ENCODE measurements around the gene CDS2.

Gene CDS2

DNA sequence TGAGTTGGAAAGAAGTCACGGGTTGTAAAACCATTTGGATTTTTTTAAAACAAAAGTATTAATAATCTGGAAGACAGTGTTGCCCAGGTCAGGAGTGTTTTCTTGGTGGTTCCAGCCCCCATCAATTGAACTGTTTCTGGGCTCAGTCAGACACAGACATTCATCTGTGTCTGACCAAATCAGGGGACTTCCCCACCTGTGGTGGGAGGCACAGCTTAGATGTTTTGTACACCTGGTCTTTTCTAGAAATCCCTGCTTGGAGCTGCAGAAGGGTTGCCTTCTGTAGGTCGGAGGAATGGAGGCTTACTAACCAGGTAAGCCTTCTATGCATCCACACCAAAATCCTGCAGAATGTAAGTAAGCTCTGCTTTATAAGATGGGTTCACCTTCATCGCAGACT, 63.6 kb downstream of the CDS2 start:
- TF ChIP-seq, protein P1, sequence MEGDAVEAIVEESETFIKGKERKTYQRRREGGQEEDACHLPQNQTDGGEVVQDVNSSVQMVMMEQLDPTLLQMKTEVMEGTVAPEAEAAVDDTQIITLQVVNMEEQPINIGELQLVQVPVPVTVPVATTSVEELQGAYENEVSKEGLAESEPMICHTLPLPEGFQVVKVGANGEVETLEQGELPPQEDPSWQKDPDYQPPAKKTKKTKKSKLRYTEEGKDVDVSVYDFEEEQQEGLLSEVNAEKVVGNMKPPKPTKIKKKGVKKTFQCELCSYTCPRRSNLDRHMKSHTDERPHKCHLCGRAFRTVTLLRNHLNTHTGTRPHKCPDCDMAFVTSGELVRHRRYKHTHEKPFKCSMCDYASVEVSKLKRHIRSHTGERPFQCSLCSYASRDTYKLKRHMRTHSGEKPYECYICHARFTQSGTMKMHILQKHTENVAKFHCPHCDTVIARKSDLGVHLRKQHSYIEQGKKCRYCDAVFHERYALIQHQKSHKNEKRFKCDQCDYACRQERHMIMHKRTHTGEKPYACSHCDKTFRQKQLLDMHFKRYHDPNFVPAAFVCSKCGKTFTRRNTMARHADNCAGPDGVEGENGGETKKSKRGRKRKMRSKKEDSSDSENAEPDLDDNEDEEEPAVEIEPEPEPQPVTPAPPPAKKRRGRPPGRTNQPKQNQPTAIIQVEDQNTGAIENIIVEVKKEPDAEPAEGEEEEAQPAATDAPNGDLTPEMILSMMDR (IDR thresholded peaks at IDR 0.05; ENCODE audit: extremely low read depth, insufficient read depth, missing control alignments), result no peak
- no peak for DNase-seq (ENCODE audit: low spot score)
- in situ Hi-C loops (cut with MboI; ENCODE audit: low pct_unique_long_range_greater_than_20kb, low sequenced_read_pairs, unreplicated experiment), result no loop called here

DNA sequence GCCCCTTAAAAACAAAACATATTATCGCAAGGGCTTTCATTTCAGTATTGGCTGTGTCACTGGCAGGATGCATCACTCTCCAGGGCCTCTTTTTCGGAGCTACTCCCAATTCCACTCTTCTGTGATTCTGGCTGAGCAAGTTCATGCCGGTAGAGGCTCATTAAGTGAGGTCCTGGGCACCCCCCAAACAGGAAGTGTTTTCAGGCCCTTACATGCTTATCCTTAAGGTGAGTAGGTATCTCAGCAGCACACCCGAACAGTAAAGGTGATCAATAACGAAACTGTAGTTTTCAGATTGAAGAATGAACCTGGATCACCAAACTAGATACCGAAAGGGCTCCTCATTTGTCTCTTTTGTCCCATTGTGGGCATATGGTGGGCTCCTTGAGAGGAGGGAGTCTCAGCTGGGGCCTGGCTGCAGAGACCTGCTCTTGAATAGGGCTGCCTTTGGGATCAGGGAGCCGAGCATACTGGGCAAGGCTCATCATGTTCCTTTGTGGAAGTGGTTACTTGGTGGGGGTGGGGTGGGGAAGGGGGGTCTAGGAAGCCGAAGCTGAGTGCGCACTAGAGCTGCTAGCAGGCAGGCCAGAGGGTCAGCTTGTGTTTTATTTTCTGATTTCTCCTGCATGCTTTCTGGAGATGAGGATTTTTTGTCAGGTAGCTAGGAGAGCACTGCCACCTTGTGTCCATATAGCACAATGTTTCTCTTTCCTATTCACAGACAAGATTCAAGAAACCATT, 65.2 kb downstream of the CDS2 start:
- TF ChIP-seq, protein P1 (IDR thresholded peaks at IDR 0.05; ENCODE audit: extremely low read depth, insufficient read depth, missing control alignments), result peak; percentile 75
- in situ Hi-C loops (cut with MboI; ENCODE audit: low pct_unique_long_range_greater_than_20kb, low sequenced_read_pairs, unreplicated experiment), result no loop called here
- peak; percentile 82 for DNase-seq (ENCODE audit: low spot score)

DNA sequence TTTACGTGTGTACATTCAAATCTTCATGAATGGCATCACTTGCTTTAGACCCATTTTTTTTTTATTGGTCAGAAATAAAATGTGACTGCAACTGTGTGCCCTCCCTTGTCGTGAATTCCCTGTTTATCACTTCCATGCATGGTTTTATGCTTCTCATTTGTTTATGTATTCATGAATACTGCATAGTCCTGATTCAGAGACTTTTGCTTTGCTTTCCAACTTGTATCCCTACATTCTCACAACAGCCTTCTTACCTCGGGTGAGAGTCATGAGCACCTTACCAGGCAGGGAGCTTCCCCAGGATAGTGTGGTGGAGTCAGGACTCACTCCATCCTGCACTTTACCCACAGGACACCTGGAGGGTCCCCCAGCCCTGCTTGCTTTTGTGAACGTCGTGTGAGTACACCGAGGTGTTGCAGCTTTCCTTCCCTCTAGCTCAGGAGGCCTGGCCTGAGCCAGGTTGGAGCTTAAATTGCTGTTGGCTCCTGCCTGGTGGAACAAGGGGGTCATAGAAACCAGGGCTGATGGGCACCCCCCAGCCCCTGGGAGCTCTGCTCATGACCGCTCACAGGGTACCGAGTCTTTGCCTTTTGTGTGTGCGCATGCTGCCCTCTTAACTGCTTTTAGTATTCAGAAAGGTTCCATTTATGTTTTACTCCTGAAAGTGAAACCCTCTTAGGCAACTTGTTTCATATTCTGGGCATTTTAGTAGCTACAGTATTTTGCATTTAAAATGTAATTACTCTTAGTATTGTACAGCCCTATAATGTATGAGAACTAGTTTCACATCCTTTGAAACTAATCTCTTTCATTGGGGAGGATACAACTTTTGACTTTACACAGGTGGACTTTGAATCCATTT, 66.0 kb downstream of the CDS2 start:
- in situ Hi-C loops (cut with MboI; ENCODE audit: low pct_unique_long_range_greater_than_20kb, low sequenced_read_pairs, unreplicated experiment), result no loop called here
- DNase-seq (ENCODE audit: low spot score), result no peak
- TF ChIP-seq, protein P1 (IDR thresholded peaks at IDR 0.05; ENCODE audit: extremely low read depth, insufficient read depth, missing control alignments), result no peak

DNA sequence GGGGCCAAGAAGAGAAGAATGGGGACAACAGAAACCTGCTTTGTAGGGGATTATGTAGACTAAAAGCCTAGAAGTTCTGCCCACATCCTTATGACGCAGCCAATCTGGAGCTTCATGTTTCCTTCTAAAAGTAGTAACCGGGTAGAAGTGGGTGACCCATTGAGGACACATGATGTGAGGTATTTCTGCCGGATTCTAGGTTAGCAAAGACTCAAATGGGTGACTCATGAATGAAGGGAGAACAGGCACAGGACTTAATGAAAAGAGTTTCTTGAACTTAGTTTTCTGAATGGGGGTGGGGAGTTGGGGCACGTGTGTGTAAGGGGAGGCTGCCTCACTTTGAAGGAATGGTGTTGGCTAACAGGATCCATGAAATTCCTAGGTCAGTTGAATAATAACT, 68.8 kb downstream of the CDS2 start:
- no peak for DNase-seq (ENCODE audit: low spot score)
- TF ChIP-seq, protein P1 (IDR thresholded peaks at IDR 0.05; ENCODE audit: extremely low read depth, insufficient read depth, missing control alignments), result no peak
- in situ Hi-C loops (cut with MboI; ENCODE audit: low pct_unique_long_range_greater_than_20kb, low sequenced_read_pairs, unreplicated experiment), result no loop called here

DNA sequence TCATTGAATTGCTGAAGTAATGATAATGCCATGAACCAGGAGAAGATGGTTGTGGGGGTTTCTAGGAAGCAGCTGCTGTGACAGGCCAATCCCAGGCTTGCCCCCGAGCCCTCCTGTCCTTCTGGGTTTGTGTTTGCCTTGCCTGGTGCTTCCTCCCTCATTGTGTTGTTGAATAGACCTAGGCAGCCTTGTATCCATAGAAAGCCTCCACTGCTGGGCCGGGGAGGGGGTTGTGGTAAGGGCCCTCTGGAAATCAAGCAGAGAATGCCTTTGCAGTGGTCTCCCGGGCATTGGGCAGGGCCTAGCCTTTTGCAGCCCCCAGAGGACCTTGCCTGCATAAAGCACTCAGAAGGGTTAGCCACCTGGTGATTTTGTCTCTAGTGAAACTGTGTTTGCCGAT, 69.3 kb downstream of the CDS2 start:
- no peak for DNase-seq (ENCODE audit: low spot score)
- in situ Hi-C loops (cut with MboI; ENCODE audit: low pct_unique_long_range_greater_than_20kb, low sequenced_read_pairs, unreplicated experiment), result no loop called here

DNA sequence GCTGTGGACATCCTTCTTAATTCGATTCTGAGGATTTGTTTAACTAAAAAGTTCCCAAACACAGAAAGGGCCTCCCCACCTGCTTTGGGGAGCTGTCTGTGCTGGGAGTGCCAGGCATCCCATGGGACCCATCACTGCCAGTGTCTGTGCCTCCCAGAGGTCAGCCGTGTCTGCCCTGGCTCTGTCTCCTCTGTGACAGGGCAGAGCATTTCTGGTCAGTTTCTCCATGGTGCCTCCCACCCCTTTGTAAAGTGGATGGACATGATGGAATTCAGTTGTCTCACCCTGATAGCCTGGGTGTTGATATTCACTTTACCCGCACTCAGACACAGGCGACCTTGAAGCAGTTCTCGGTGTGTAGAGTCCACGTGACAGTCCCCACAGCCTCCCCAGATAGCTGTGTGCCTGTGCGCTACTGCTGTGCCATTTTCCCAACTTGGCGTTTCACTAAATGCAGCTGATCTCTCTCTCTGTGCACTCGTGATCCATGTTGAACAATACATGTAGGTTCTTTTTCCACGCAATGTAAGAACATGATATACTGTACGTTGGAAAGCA, 70.5 kb downstream of the CDS2 start:
- TF ChIP-seq, protein P1 (IDR thresholded peaks at IDR 0.05; ENCODE audit: extremely low read depth, insufficient read depth, missing control alignments), result no peak
- in situ Hi-C loops (cut with MboI; ENCODE audit: low pct_unique_long_range_greater_than_20kb, low sequenced_read_pairs, unreplicated experiment), result no loop called here
- DNase-seq (ENCODE audit: low spot score), result no peak

More for the DNA sequence above, 69.3 kb downstream of the CDS2 start:
- TF ChIP-seq, protein P1 (IDR thresholded peaks at IDR 0.05; ENCODE audit: extremely low read depth, insufficient read depth, missing control alignments), result no peak
